NCI-H2227 (cell line): ENCODE measurements around the gene NKD2.

Source experiments
- DNase-seq: peaks from one replicate; lab custom pipeline; 2025; ENCODE audit not compliant: unreplicated experiment; lab: John Stamatoyannopoulos, UW

NKD2 gene

DNA sequence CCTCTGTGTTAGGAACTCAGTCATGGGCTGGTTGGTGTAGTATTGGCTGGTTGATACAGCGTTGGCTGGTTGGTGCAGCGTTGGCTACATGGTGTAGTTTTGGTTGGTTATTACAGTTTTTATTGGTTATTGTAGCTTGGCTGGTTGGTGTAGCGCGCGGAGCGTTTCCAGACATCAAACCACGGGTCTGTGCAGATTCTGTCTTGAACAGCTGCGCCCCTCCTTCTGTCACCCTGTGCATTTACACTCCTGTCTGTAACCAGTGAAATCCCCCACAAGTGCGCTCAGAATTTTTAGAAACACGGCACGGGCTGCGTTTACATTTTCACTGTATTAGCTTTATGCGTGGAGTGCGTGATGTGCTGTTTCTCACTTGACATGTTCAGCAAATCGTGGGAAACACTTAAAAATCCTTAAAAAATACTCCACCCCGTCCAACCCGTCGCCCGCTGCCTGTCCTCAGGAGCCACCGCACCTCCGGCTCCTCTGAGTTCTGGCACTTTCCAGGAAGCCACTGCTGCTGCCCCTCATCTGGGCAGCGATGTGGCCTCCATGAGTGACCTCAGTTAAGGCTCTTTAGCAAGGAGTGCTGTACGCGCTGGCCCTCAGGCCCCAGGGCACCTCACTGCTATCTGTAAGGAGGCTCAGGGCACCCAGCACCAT lies 20.8 kb downstream of the NKD2 start:
- DNase-seq, result no peak

- DNase-seq, result no peak
Measured at GRCh38 chr5:1029945-1030625, 21.5 kb downstream of the NKD2 start.

DNA sequence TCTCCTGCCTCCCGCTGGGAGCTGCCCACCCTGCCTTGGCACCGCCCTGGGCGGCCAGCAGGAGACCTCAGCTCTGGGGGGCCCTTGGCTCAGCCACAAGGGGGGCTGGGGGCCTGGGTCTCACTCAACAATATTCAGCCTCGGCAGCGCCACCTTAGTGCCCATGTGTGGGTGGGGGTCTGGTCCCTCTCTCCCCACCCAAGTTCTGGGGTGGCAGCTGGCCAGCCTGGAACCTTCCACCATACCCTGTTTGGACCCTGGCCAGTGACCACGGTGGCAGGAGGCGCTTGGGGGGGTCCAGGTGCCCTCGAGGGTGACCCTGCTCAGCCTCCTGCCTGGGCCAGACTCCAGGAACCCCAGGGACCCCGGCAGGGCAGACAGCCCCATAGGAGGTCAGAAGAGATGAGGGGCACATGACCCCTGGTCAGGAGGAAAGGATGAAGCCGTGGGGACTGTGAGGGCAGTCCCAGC lies 22.2 kb downstream of the NKD2 start:
- DNase-seq, result no peak

GRCh38 chr5:1031306-1031959 lies 22.8 kb downstream of the NKD2 start:
- no peak for DNase-seq

GRCh38 chr5:1032011-1032410 lies 23.4 kb downstream of the NKD2 start:
- no peak for DNase-seq

DNA sequence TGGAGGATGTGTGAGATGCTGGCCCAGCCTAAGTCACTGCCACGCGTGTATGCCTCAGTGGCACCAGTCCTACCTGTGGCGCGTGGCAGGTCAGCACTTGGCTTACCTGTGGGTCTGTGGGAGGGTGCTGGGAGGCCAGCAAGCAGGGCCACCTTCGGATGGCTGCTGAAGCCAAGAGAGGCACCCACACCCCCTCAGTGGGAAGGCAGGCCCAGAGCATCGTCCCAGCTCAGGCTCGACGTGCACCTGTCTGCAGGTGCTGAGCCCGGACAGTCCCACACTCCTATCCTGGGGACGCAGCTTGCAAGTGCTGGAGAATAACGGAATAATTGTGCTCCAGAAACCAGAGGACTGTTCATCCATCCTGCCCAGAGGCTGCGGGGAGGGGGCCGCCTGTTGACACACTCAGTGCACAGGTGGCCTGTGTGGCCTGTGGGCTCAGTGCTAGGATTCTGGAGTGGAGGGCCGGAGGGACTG lies 24.0 kb downstream of the NKD2 start:
- no peak for DNase-seq

- DNase-seq, result no peak
Measured at GRCh38 chr5:1033178-1033577, 24.6 kb downstream of the NKD2 start.

DNA sequence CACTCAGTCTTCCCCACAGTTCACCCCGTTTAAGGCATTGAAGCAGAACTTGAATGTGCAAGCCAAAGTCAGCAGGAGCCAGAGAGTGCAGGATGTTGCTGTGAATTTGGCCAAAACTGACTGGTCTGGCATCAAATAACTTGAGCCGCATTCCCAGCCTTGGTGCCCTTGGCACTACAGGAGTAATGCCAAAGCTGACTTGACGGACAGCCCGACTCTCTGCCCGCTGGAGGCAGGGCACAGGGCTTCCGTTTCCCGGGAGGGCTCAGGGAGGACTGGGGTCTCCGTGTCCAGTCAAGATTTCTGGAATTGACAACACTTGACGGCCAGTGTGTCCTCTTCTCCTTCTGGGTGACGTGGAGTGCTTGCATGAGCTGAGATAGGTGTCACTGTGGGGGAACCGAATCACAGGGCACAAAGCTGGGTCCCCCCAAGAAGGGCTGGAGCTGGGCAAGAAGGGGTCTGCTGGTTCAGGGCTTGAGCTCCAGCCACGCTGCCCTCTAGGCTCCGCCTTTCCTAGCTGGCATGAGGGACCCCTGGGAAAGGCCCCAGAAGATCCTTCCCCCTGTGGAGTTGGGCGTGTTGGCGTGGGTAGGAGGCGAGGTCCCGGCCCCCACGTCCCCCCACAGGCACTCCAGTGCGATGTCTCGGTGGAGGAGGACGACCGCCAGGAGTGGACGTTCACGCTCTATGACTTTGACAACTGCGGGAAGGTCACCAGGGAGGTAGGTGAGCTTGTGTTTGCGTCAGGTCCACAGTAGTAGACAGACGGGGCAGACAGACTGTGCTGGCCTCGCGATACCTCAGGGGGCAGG lies 25.2 kb downstream of the NKD2 start:
- DNase-seq, result no peak

DNA sequence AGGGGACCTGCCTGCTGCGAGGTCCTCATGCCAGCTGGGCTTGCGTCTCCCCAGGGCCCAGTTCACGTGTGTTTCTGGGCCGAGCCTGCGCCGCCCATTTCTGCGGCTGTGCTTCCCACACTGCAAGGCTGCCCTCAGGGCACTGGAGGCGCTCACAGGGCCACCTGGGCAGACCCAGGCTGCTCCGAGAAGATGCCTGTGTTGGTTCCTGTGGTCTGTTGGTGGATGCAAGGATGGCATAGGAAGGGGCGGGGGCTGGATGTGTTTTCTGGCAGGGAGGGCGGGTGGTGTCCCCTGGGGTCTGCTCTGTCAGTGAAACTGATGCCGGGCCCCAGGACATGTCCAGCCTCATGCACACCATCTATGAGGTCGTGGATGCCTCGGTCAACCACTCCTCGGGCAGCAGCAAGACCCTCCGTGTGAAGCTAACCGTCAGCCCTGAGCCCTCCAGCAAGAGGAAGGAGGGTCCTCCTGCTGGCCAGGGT lies 25.9 kb downstream of the NKD2 start:
- DNase-seq, result no peak

DNA sequence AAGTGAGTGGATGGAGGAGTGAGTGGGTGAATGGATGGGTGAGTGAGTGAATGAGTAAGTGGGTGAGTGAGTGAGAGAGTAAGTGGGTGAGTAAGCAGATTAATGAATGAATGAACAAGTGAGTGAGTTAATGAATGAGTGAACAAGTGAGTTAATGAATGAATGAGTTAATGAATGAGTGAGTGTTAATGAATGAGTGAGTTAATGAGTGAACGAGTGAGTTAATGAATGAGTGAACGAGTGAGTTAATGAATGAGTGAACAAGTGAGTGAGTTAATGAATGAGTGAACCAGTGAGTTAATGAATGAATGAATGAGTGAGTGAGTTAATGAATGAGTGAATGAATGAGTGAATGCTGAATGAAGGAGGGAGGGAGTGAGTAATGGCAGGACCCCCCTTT lies 26.4 kb downstream of the NKD2 start:
- no peak for DNase-seq

DNA sequence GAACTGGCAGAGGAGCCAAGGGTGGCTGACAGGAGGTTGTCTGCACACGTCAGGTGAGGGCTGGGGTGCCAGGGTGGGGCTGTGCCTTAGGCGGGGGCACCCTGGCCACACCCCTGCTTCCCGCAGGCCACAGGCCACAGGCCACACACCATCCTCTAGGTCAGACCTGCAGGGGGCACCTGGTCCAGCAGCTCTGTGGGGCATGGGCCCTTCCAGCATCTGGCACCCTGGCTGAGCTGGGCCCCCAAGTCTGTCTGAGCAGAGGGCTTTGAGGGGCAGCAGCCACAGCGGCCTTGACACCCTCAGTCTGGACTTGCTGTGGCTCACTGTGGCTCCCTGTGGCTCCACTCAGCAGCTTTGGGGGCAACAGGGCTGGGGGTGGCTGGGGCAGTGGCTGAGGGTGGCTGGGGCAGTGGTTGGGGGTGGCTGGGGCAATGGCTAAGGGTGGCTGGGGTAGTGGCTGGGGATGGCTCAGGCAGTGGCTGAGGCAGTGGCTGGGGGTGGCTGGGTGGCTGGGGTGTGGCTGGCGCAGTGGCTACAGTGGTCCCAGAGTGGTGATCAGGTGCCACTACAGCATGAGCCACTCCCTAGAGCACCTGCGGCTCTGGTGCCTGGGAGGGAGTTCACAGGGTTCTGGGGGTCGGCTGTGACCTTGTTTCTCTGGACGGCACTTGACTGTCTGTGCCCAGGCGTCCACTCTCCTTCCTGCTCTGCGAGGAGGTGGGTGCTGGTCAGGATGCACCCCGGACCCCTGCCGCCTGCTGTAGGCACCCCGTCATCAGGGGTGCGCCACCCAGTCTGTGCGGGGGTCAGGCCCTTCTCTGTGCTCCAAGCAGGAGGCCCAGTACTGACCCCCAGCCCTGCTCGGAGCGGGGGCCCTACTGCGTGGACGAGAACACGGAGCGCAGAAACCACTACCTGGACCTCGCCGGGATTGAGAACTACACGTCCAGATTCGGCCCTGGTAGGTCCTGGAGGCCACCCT lies 27.1 kb downstream of the NKD2 start:
- no peak for DNase-seq

GRCh38 chr5:1036504-1037122 lies 28.0 kb downstream of the NKD2 start:
- DNase-seq, result no peak

DNA sequence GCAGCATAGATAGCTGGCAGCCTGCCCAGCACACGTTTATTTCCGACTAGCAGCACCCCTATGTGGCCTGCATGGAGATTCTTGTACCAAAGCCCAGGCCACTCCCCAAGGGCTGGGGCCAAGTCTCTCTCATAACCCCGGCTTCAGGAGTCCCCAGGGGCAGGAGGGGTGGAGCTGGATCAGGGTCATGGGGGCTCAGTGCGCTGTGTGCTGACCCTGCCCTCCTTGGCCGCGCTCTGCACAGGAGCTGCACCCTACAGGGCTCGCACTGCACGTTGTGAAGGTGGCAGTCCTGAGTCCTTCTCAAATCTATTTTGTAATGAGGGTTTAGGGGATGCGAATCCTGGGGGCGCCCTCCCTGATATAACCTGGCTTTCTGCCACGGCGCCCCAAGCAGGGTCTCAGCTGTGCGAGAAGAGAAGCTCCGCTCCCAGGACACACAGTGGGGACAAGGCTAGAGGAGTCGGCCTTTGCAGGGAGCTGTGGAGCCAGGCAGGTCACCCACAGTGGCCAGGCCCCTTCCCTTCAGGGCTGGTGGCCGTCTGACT lies 28.6 kb downstream of the NKD2 start:
- DNase-seq, result no peak

DNA sequence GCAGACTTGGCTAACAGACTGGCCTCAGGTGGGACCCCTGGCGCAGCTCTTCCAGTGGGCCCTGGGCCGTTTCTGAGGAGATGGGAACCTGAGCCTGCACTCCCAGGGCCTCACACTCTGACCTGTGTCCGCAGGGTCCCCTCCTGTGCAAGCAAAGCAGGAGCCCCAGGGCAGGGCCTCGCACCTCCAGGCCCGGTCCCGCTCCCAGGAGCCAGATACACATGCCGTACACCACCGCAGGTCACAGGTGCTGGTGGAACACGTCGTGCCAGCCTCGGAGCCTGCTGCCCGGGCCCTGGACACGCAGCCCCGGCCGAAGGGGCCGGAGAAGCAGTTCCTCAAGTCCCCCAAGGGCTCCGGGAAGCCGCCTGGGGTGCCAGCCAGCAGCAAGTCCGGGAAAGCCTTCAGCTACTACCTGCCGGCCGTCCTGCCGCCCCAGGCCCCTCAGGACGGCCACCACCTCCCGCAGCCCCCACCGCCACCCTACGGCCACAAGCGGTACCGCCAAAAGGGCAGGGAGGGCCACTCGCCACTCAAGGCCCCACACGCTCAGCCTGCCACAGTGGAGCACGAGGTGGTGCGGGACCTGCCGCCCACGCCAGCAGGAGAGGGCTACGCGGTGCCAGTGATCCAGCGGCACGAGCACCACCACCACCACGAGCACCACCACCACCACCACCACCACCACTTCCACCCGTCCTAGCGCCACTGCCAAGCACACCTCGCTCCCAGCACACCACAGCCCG lies 29.2 kb downstream of the NKD2 start:
- DNase-seq, result no peak

DNA sequence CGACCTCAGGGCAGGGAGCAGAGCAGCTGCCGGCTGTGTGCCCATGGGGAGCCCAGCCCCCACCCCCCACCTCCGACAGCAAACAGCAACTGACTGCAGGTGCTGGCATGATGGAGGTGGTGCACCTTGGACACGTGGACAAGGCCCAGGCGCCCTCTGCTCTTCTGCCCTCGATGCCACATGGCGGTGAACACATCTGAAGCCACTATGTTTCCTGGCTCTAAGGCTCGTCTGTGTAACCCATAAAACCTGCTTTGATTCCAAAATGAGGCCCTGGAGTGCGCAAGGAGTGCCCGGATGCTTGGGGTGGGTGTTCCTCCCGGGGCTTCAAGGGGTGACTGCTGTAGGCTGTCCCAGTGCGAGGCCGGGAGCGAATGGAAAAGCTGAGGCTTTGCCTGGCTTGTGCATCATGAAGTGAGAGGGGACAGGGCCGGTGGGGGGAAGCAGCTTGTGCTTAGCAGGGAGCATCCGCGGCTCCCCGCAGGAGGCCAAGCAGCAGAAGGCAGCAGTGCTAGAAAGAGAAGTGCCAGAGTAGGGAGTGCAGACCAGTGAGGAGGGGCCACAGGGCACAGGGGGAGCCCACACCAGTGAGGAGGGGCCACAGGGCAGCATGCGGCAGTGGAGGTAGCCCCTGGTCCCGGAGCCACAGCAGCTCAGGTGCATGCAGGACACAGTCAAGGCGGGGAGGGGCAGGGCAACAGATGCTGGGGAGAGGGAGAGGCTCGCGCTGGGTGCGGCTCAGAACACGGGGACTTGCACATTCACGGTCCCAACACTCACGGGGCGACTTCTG lies 30.0 kb downstream of the NKD2 start:
- DNase-seq, result no peak

- no peak for DNase-seq
Measured at GRCh38 chr5:1039210-1039548, 30.6 kb downstream of the NKD2 start.

GRCh38 chr5:1039706-1040260 lies 31.2 kb downstream of the NKD2 start:
- no peak for DNase-seq

- DNase-seq, result no peak
Measured at GRCh38 chr5:1040571-1040970, 32.0 kb downstream of the NKD2 start.
